GM23338 (cell line): ENCODE measurements around the gene NANP. TPM values are rescaled to one million over a fixed set of nuclear protein-coding genes. Genes with fewer than 3 reads are reported as not detected.

ENCODE experiments used
- ATAC-seq: fragments of 200-7000 bp; cut with Tn5 transposase; 3 replicates; pipeline ENCODE4 v1.9.1; 2020
- DNase-seq: peaks from one replicate; pipeline ENCODE4 v3.0.0-alpha.2; 2015; ENCODE audit warnings: low spot score
- H2AFZ ChIP-seq: fragments of 200-600 bp; sonication (generic); 2 replicates; pipeline ENCODE4 v1.8.0; 2016; ENCODE audit warnings: antibody characterized with exemption, mild to moderate bottlenecking, moderate library complexity
- H3F3A ChIP-seq: fragments of 200-600 bp; sonication (generic); replicated peaks from 2 replicates; pipeline ENCODE4 v1.8.0; 2017; ENCODE audit warnings: antibody characterized with exemption, mixed run types, low read depth
- H3K27ac ChIP-seq: fragments of 200-600 bp; sonication (generic); 2 replicates; pipeline ENCODE4 v1.6.1; 2016; ENCODE audit warnings: low read depth
- H3K27me3 ChIP-seq: fragments of 200-600 bp; sonication (generic); 2 replicates; pipeline ENCODE4 v1.8.0; 2016; ENCODE audit warnings: mild to moderate bottlenecking, mixed run types, moderate library complexity; ENCODE audit not compliant: insufficient read depth
- H3K36me3 ChIP-seq: fragments of 200-600 bp; sonication (generic); 2 replicates; pipeline ENCODE4 v1.8.0; 2016; ENCODE audit warnings: mild to moderate bottlenecking; ENCODE audit not compliant: insufficient read depth
- H3K4me1 ChIP-seq: fragments of 200-600 bp; sonication (generic); 2 replicates; pipeline ENCODE4 v1.8.0; 2016; ENCODE audit warnings: mild to moderate bottlenecking, moderate library complexity; ENCODE audit not compliant: insufficient read depth
- H3K4me2 ChIP-seq: fragments of 200-600 bp; sonication (generic); 2 replicates; pipeline ENCODE4 v1.7.1; 2017; ENCODE audit warnings: mixed run types
- H3K4me3 ChIP-seq: fragments of 200-600 bp; sonication (generic); 2 replicates; pipeline ENCODE4 v1.6.1; 2016; ENCODE audit warnings: mixed run types
- H3K79me2 ChIP-seq: fragments of 200-600 bp; sonication (generic); replicated peaks from 2 replicates; pipeline ENCODE4 v1.8.0; 2017; ENCODE audit warnings: mild to moderate bottlenecking; ENCODE audit not compliant: insufficient read depth
- H3K9me2 ChIP-seq: fragments of 200-600 bp; sonication (generic); 2 replicates; pipeline ENCODE4 v1.8.0; 2017; ENCODE audit not compliant: insufficient read depth
- H4K20me1 ChIP-seq: fragments of 200-600 bp; sonication (generic); replicated peaks from 2 replicates; pipeline ENCODE4 v1.8.0; 2017; ENCODE audit warnings: mild to moderate bottlenecking; ENCODE audit not compliant: insufficient read depth
- H3K27ac Mint-ChIP-seq: 2 replicates; pipeline ENCODE4 v1.8.0; 2020; ENCODE audit warnings: inconsistent platforms, mild to moderate bottlenecking, moderate library complexity, mixed read lengths
- H3K27me3 Mint-ChIP-seq: 3 replicates; pipeline ENCODE4 v1.8.0; 2022; ENCODE audit warnings: low read depth, mild to moderate bottlenecking, moderate library complexity, mixed read lengths, inconsistent platforms; ENCODE audit not compliant: insufficient read depth, poor library complexity
- H3K36me3 Mint-ChIP-seq: 3 replicates; pipeline ENCODE4 v1.8.0; 2021; ENCODE audit warnings: low read depth, mild to moderate bottlenecking, inconsistent platforms, moderate library complexity, mixed read lengths
- H3K4me1 Mint-ChIP-seq: 3 replicates; pipeline ENCODE4 v1.8.0; 2020; ENCODE audit warnings: mild to moderate bottlenecking, inconsistent platforms, mixed read lengths
- H3K4me3 Mint-ChIP-seq: 3 replicates; pipeline ENCODE4 v1.8.0; 2021; ENCODE audit warnings: moderate library complexity, mild to moderate bottlenecking, inconsistent platforms, mixed read lengths
- H3K9me3 Mint-ChIP-seq: 3 replicates; pipeline ENCODE4 v1.8.0; 2020; ENCODE audit warnings: moderate library complexity, mild to moderate bottlenecking, inconsistent platforms, mixed read lengths
- CREB1 ChIP-seq: fragments of 250-450 bp; sonication (Bioruptor Pico); IDR thresholded peaks from 2 replicates; pipeline ENCODE4 v1.5.0; 2020; ENCODE audit warnings: low read depth, mild to moderate bottlenecking, moderate library complexity
- CTCF ChIP-seq, 2 experiments: fragments of 200-600 bp in 1 of 2; sonication (generic) in 1 of 2; conservative IDR thresholded peaks; 2 replicates each; pipeline versions ENCODE4 v1.5.1 to v1.6.1; 2016 to 2017; ENCODE audit warnings: antibody characterized with exemption in 2 of 2, low read depth in 2 of 2, mild to moderate bottlenecking in 2 of 2, moderate library complexity in 1 of 2
- JUNB ChIP-seq: IDR thresholded peaks from one replicate; pipeline ENCODE4 v1.6.1; 2016; ENCODE audit warnings: antibody characterized with exemption; ENCODE audit not compliant: unreplicated experiment
- POLR2AphosphoS5 ChIP-seq: IDR thresholded peaks from 2 replicates; pipeline ENCODE4 v1.6.1; 2016; ENCODE audit warnings: antibody characterized with exemption, low read depth
- REST ChIP-seq: IDR thresholded peaks from one replicate; pipeline ENCODE4 v1.6.1; 2018; ENCODE audit warnings: antibody characterized with exemption; ENCODE audit not compliant: unreplicated experiment
- ZNF114 ChIP-seq: fragments of 250-450 bp; sonication (Bioruptor Pico); IDR thresholded peaks from 2 replicates; pipeline ENCODE4 v1.5.0; 2020; ENCODE audit warnings: mild to moderate bottlenecking, moderate library complexity
- polyA plus RNA-seq: library from polyadenylated mRNA; unstranded; fragments of >200 nt; fragmentation: Nextera tagmentation; extraction: Ambion mirVana; gene quantifications from 2 replicates; pipeline ENCODE4 v1.2.1, GENCODE V29; 2016
- total RNA-seq: library from RNA; depleted of rRNA; stranded (reverse); fragments of >200 nt; shearing (Covaris generic); gene quantifications from 2 replicates; pipeline ENCODE4 v1.2.3, GENCODE V29; 2014
- TF ChIP-seq, protein P1 (sequence below): IDR thresholded peaks from 2 replicates; pipeline ENCODE4 v1.6.1; 2016; ENCODE audit warnings: antibody characterized with exemption

The NANP gene
- total and polyA plus RNA-seq, 2 experiments from 2014 or later: 3.9 to 7.6 TPM

DNA sequence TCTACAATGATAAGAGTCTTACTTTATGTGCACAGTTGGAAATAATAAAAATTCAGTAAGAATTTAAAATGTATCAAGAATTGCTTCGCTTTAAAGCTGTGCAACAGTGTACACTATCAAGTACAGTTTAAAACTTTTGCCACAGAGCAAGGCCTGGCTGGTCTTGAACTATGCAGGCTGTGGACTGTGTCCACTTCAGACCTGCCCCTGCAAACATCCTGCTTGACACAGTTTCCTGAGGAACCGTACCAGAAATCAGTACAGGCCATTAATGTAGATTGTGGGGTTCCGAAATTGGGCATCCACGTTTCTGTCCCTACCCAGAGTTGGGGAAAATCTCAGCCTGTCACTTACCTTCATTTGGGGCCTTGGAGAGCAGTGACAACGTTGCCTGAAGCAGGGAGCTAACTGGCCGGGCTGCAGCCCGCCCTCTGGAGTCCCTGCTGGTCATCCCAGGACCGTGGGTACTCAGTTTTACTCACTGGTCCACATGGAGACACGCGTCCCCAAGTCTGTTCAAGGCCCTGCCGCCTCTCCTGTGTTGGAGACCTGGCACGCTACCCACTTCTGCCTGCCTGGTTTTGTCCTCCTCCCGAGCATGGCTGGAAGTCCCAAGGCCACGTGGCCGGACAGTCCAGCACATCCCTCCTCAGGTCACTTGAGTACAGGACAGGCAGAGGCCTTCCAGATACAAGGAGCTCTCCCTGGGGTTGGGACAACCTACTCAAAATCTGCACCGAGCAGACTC, 46.9 kb downstream of the NANP start:
- Histone ChIP-seq H3K36me3 (peaks cover 3% of the 10 kb centered on the region), H3K27ac (no peak overlapping the region), H3K4me2 (no peak overlapping the region), H4K20me1 (peaks cover 42% of the 10 kb centered on the region), H3K9me2 (no peaks in the 10 kb centered on the region), H3K4me1 (peaks cover 9% of the 10 kb centered on the region), H3F3A (no peaks in the 10 kb centered on the region), H2AFZ (no peak overlapping the region), H3K79me2 (peaks cover 100% of the 10 kb centered on the region), H3K4me3 (no peak overlapping the region), H3K27me3 (no peaks in the 10 kb centered on the region)
- Mint-ChIP-seq H3K9me3 (no peaks in the 10 kb centered on the region; the same call in 2 of the 3 replicates), H3K4me3 (no peak overlapping the region), H3K36me3 (peaks cover 44% of the 10 kb centered on the region), H3K27me3 (peaks cover 2% of the 10 kb centered on the region), H3K4me1 (peaks cover 18% of the 10 kb centered on the region), H3K27ac (no peak overlapping the region)
- ATAC-seq (no peak), DNase-seq (no peak)
- TF ChIP-seq CREB1 (CRISPR knock-in tag) (no peak), JUNB (no peak), REST (no peak), ZNF114 (CRISPR knock-in tag) (no peak), POLR2AphosphoS5 (no peak)
- TF ChIP-seq, protein P1, sequence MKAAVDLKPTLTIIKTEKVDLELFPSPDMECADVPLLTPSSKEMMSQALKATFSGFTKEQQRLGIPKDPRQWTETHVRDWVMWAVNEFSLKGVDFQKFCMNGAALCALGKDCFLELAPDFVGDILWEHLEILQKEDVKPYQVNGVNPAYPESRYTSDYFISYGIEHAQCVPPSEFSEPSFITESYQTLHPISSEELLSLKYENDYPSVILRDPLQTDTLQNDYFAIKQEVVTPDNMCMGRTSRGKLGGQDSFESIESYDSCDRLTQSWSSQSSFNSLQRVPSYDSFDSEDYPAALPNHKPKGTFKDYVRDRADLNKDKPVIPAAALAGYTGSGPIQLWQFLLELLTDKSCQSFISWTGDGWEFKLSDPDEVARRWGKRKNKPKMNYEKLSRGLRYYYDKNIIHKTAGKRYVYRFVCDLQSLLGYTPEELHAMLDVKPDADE: no peak

- Histone ChIP-seq H3K27ac (0 out of 2 replicates have a peak overlapping the region, but pooled peaks have one; percentile 48), H4K20me1 (peaks cover 41% of the 10 kb centered on the region), H2AFZ (no peak overlapping the region), H3K4me2 (no peak overlapping the region), H3K79me2 (peaks cover 100% of the 10 kb centered on the region), H3K27me3 (no peaks in the 10 kb centered on the region), H3K36me3 (no peaks in the 10 kb centered on the region), H3K4me1 (peaks cover 6% of the 10 kb centered on the region; the same call in 1 of the 2 replicates), H3K9me2 (no peaks in the 10 kb centered on the region), H3K4me3 (no peak overlapping the region), H3F3A (no peaks in the 10 kb centered on the region)
- H3K27ac Mint-ChIP-seq: no peak overlapping the region
- ATAC-seq: no peak; the same call in 1 of the 3 replicates
- DNase-seq: no peak
- TF ChIP-seq POLR2AphosphoS5: no peak
- TF ChIP-seq CTCF (conservative IDR thresholded peaks at IDR 0.05; ENCODE audit: low read depth in 2 of 2): peak; percentile 38 to 54
- no peak overlapping the region for H3K4me3 Mint-ChIP-seq
- peaks cover 2% of the 10 kb centered on the region for H3K27me3 Mint-ChIP-seq
- peaks cover 39% of the 10 kb centered on the region for H3K36me3 Mint-ChIP-seq
- no peaks in the 10 kb centered on the region; the same call in 2 of the 3 replicates for H3K9me3 Mint-ChIP-seq
- H3K4me1 Mint-ChIP-seq: peaks cover 13% of the 10 kb centered on the region
Observed at GRCh38 chr20:25574411-25574810, 49.4 kb downstream of the NANP start.
